ENCODE measurements around the gene RPRML.
"Not testable (repeated sequence)": the region's sequence is repeated elsewhere in the genome, so short reads cannot be mapped to it uniquely, and the experiment has no call there.

RPRML gene

DNA sequence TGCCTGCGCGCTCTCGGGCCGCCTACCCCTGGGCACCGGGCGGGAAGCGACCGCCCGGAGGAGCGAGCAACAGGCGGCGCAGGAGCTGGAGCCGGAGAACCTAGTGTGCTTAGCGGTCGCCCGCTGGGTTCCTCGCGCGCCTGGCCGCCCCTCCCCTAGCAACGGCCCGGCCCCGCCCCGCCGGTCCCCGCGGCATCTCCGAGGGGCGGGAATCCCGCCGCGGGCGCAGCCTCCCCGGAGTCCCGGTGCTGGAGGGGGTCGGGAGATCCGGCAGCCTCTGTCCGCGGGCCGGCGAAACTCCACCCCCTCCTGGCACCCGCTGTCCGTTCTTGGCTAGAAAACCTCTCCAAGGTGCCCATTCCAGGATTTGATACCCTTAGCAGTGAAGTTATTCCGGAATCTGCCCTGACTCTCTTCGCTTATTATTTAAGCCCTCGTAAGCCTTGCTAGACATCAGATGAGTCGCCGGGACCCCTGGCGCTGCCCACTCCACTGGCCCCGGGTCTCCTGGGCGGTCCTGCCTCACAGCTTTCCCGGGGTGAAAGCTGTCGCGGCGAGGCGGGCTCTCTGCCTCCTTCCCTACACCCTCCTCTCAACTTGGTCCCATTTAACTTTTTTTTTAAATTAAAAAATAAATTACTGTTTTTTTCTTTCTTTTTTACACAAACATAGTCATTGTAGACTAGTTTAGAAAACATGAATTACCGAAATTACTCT, at the start of gene RPRML:
Gene RPRML, minus strand, starts transcription at position 107 of the 717 bp plus-strand sequence. CDS start 246 bp downstream, outside the sequence.
- peak; percentile 60 for DNase-seq

DNA sequence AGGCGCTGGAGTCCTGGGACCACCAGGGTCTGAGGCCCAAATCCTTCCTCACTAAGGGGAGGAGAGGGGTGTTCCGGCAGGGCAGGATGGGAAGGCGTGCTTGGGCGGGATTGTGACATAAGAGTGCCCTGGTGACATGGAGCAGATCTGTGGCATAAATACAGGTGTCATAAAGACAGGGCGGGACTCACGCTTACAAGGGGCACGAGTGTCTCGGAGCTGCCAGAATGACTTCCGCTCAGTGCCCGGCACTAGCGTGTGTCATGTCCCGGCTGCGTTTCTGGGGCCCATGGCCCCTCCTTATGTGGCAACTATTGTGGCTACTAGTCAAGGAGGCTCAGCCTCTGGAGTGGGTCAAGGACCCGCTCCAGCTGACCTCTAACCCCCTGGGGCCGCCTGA, 37.9 kb upstream of the RPRML start:
- not testable (repeated sequence) for DNase-seq

- no peak for DNase-seq
Observed at GRCh38 chr17:47013341-47013740, 34.3 kb upstream of the RPRML start.

DNA sequence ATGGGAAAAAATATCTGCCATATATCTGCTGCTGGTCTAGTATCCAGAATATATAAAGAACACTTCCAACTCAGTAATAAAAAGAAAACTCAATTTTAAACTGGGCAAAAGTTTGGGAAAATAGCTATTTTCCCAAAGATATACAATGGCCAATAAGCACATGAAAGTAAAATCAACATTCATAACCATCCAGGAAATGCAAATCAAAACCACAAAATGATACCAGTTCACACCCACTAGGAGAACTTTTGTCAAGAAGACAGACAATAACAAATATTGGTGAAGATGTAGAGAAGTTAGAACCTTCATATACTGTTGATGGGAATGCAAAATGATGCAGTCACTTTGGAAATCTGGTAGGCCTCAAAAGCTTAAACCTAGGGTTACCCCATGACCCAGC, 33.4 kb upstream of the RPRML start:
- DNase-seq, result no peak

GRCh38 chr17:47009759-47010594, 30.9 kb upstream of the RPRML start:
- DNase-seq, result no peak

GRCh38 chr17:47004906-47005305, 25.9 kb upstream of the RPRML start:
- no peak for DNase-seq

DNA sequence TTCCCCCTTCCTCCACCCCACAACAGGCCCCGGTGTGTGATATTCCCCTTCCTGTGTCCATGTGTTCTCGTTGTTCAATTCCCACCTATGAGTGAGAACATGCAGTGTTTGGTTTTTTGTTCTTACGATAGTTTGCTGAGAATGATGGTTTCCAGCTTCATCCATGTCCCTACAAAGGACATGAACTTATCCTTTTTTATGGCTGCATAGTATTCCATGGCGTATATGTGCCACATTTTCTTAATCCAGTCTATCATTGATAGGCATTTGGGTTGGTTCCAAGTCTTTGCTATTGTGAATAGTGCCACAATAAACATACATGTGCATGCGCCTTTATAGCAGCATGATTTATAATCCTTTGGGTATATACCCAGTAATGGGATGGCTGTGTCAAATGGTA, 24.8 kb upstream of the RPRML start:
- not testable (repeated sequence) for DNase-seq

DNA sequence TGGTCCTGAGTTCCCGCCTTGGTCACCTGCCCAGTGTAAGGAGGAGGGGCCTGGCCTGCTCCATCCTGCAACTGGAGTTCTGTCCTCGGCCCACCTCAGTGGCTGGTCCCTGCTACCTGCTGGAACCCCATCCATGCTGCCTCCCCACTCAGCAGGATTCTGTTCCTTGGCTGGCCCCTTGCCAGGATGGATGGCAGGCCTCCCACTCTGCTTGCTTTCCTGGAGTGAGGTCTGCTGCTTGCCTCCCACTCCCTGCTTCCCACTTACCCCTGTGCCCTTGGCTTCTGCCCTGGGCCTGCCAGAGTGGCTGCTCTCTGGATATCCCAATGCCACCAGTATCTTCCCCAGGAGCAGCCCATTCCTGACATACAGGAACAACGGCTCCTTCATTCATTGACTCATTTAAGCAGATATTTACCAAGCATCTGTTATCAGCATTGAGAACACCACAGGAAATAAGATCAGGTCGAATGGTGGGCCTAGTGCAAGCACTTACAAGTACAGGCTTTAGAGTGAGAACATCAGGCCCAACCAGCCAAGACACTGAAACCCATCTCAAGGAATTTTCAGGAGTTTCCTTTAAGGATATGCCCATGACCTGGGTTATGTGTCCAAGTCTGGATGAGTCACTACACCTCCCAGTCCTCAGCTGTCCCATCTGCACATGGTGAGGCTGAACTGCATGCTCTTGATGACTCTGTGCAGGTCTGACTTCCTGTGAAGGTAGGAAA, 17.0 kb upstream of the RPRML start:
- DNase-seq, result no peak

DNA sequence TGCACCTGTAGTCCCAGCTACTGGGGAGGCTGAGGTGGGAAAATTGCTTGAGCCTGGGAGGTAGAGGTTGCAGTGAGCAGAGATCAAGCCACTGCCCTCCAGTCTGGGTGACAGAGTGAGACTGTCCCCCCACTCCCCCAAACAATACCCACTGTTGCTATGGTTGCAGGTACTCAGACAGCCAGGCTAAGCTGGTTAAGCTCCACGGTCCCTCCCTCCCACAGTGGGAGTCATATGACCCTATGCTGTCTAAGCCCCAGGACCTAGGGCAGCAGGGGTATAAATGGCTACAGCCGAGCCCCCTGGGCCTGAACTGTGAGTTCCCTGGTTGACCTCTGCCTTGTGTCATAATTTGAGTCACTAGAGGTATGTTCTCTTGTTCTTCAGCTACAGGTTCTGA, 15.9 kb upstream of the RPRML start:
- DNase-seq, result no peak

DNA sequence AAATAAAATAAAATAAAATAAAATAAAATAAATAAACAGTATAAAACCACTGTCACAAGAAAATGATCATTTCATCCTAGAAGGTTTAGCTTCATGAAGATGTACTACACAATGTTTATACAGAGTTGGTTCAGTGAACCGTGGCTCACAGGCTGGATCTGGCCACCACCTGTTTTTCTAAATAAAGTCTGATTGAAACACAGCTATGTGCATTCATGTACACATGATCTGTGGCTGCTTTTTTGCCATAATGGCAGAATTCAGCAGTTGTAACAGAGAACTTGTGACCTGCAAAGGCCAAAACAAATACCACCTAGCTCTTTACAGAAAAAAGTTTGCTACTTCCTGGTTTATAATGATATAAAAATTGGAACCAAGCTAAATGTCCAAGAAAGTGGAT, 12.6 kb upstream of the RPRML start:
- no peak for DNase-seq

DNA sequence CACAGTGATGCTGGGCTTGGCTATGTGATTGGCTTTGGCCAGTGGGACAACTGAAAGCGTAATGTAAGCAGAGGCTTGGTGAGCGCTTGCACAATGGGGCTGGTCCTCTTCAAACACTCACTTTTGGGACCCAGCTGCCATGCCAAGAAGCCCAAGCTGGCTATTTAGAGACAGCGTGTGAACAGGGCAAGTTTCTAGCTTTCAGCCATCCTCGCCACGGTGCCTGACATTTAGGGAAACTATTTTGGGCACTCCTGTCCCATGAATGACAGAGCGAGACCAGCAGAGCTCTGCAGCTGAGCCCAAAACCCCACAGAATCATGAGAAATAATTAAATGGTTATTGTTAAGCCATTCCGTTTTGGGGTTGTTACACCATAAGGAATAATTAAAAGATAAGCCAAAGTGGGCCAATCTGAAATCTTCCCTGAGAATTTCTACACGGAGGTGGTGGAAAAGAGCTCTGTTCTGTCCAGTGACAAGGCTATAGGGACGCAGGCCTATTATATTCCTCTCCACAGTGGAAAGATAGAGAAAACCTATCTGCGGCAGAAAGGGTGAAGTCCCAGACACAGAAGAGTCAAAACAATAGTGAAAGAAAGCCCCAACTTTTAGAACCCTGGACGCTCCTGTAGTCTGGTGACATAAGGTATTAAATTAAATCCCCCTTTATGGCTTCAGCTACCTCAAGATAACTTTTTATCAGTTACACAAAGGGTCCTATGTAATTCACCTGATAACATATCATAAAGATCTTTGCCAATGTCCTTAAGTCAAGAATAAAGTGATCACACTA, 10.8 kb upstream of the RPRML start:
- no peak for DNase-seq

DNA sequence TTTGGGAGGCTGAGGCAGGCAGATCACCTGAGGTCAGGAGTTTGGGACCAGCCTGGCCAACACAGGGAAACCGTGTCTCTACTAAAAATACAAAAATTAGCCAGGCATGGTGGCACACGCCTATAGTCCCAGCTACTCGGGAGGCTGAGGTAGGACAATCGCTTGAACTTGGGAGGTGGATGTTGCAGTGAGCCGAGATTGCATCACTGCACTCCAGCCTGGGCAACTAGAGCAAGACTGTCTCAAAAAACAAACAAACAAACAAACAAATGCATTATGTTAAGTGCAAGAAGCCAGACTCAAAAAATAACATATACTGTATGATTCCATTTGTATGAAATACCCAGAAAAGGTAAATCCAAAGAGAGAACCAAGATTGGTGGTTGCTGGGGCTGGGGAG, 8.9 kb upstream of the RPRML start:
- not testable (repeated sequence) for DNase-seq

DNA sequence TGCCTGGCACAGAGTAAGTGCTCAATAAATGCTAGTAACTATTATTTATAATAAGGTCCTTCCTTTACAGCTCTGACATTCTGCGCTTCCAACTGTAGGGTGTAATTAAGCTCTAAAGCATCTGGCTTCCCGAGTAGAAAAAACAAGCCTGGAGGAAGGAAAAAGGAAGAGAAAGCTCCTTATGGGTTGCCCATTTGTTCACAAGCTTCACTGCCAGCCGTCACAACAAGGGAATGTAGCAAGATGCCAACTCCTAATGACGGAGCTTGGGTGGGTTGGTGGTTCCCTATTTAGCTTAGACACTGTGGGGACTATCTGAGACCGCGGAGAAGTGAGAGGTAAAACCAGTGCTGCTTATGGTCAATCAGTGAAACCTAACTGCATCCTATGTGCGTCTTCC, 7.3 kb upstream of the RPRML start:
- no peak for DNase-seq

DNA sequence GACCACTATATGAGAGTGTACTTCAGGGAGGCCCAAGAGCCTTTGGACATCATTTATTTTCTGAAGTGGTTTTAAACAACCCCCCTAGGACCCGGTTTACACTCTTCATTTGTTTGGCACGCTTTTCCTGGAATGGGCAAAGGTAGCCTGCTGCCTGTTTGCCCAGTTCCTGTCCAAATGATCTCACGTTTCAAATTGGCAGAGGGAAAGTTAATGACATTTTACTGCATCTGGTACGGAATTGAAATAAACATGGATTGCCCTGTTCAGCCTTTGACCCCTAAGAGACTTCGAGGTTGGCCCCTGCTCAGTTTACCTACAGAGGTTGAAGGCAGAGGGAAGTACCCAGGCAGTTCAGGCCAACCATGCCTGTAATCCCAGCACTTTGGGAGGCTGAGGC, 5.8 kb upstream of the RPRML start:
- DNase-seq, result no peak

DNA sequence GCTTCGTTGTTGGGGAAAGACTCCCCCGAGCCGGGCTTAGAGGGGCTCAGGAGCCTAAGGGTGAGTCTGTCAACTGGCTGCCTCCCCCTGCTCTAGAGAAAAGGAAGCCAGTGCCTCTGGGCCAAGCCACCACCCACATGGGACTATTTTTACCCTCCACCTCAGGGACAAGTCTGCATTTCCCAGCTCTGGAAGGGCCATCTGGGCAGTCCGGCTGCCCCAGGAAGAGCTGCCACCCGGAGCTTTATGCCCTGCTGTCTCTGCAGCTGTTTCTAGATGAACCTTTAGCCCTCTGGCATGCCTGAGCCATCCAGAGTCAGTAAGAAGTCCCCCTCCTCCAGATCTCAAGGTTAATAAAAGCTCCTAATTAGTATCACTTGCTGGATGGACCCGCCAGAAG, 5.3 kb upstream of the RPRML start:
- DNase-seq, result peak; percentile 42

- no peak for DNase-seq
Observed at GRCh38 chr17:46983782-46984181, 4.7 kb upstream of the RPRML start.

- DNase-seq, result no peak
Observed at GRCh38 chr17:46982577-46982976, 3.5 kb upstream of the RPRML start.

GRCh38 chr17:46978489-46979146, 435 bp downstream of the RPRML start:
- DNase-seq, result no peak

GRCh38 chr17:46977750-46978488, 1.1 kb downstream of the RPRML start:
- DNase-seq, result no peak

DNA sequence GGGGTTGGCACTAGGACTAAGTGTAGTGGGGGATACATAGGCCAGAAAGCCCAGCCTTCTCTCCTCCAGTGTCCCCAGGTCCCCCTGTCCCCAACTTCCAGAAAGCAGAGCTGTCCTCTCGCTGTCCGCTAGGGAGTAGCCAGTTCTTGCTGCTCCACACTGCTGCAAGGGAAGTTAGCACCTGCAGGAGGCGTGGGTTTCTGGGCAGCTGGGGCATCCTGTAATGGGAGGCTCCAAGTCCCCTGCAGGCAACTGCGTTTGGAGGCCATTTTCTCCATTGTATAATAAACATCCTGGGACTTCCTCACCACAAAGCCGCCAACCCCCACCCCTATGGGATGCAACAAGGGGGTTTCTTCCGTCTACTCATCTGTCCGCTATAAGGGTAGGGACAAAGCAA, 1.7 kb downstream of the RPRML start:
- no peak for DNase-seq

- no peak for DNase-seq
Observed at GRCh38 chr17:46976626-46977270, 2.3 kb downstream of the RPRML start.
